NCI-H345 (cell line): ENCODE measurements around the gene CD68.
"Not testable (repeated sequence)": the region's sequence is repeated elsewhere in the genome, so short reads cannot be mapped to it uniquely, and the experiment has no call there.

Experiments
- DNase-seq: peaks from one replicate; lab custom pipeline; 2025; lab: John Stamatoyannopoulos, UW

Gene CD68

DNA sequence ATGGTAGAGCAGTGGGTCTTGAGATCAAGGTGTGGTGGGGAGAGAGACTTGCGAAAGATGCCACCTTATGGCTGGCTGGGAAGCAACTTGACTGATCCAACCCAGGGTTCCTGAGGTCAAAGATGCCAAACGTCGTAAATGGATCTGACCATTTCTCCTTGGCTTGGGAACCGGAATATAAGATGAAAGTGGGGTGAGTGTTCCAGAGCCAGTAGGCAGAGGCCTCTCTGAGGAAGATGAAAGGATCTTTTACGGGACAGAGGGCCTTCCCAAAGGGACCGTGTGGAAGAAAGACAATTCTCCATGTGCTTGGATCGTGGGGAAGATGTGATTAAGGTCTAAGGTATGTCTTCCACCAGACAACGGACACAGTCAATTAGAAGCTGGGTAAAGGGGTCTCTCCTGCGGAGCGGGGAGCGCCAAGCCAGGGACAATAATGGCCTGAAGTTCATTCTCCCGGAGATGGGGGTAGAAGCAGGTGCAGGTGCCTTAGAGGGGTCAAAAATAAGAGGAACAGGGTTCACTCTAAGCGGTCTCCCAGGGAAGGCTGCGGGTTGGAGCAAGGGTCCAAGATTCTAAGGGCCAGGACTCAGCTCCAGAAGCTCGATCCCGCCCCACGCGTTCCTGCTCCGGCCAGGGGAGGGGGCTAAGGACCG lies 34.5 kb downstream of the CD68 start:
- DNase-seq: no peak

DNA sequence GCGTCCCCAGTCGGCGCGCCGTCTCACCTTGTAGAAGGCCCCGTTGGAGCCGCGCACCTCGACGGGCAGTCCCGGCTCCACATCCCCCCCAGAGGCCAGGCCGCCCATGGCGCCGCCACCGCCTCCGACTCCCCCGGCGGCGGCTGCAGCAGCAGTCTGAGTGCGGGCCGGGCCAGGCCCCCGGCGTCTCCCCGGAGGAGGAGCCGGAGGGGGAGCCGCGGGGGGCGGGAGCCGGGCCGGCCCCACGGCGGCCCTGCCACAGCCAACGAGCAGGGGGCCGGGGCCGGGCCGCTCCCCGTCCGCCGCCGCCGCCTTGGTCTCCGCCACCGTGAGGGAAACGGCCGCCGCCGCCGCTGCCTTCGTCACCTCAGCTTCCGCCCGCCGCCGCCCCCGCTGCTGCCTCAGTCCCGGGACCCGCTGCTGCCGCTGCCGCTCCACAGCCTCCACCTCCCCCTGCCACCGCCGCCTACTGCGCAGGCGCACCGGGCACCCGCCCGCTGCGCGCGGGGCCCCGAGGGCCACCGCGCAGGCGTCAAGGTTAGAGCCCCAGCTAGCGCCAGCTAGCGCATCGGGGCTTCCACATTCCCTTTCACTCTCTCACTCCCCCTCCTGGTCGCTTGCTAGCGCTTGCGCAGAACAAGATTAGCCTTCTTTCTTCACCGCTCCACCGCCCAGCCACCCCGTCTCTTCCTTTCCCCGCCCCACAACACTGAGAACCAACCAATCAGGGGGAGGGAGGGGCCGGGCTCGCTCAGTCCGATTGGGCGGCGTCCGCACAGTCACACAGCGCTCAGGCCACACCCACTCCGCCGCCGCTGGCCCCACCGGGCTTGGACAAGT lies 35.2 kb downstream of the CD68 start, which contains the start of gene FXR2:
Gene FXR2, minus strand, starts transcription at position 473 of the 840 bp plus-strand sequence. Its CDS starts 365 bp downstream, at position 108.
- peak; percentile 98 for DNase-seq

DNA sequence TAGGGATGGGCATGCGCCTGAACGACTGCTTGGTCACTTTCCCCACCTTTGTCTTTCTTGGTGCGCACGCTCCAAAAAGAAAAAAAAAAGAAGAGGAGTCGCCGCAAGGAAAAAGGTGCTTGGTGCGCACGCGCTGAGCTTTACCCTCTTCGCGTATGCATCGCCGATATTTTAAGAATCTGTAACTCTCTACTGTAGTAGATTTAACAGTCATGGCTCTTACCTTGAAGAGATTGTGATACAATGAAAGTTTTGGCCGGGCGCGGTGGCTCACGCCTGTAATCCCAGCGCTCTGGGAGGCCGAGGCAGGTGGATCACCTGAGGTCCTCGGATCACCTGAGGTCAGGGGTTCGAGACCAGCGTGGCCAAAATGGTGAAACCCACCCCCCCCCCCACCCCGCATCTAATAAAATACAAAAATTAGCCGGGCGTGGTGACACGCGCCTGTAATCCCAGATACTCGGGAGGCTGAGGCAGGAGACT lies 35.9 kb downstream of the CD68 start:
- no peak for DNase-seq

DNA sequence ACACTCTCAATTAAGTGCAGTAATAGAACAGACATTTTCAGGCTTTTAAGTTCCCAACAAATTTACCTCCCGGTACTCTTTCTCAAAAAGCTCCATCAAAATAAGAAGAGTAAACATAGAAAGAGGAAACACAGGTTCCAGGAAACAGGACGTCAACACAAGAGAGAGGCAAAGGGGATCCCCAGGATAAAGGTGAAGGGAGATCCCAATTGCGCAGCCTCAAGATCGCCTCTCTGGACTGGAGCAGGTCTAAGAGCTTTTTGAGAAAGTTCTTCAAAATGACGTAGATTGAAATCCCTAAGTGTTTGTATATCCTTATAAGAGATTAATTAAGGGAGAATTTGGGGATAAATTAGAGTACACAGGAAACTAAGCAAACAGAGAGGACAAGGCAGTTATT lies 39.2 kb downstream of the CD68 start:
- DNase-seq: no peak

DNA sequence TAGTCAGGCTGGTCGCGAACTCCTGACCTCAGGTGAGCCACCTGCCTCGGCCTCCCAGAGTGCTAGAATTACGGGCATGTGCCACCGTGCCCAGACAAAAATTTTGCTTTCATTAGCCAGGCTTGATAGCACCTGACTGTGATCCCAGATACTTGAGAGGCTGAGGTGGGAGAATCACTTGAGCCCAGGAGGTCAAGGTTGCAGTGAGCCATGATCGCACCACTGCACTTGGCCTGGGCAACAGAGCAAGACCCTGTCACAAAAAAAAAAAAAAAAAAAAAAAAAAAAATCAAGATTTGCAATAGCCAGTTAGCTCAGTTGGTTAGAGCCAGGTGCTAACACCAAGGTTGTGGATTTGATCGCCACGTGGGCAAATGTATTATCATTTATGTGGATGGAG lies 41.4 kb downstream of the CD68 start:
- no peak for DNase-seq

DNA sequence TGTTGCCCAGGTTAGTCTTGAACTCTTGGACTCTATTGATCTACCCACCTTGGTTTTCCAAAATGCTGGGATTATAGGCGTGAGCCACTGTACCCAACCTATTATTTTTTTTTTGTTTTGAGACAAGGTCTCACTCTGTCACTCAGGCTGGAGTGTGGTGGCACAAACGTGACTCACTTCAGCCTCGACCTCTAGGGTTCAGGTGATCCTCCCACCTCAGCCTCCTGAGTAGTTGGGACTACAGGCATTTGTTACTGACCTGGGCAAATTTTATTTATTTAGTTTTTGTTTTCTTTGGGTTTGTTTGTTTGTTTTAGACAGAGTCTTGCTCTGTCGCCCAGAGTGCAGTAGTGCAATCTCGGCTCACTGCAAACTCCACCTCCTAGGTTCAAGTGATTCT lies 44.2 kb downstream of the CD68 start:
- DNase-seq: no peak

DNA sequence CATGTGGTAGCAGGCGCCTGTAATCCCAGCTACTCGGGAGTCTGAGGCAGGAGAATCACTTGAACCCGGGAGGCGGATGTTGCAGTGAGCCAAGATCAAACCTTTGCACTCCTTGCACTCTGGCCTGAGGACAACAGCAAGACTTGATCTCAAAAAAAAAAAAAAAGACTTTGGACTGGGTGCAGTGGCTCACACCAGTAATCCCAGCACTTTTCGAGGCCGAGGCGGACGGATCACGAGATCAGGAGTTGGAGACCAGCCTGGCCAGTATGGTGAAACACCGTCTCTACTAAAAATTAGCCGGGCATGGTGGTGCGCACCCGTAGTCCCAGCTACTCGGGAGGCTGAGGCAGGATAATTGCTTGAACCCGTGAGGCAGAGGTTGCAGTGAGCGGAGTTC lies 46.3 kb downstream of the CD68 start:
- not testable (repeated sequence) for DNase-seq

DNA sequence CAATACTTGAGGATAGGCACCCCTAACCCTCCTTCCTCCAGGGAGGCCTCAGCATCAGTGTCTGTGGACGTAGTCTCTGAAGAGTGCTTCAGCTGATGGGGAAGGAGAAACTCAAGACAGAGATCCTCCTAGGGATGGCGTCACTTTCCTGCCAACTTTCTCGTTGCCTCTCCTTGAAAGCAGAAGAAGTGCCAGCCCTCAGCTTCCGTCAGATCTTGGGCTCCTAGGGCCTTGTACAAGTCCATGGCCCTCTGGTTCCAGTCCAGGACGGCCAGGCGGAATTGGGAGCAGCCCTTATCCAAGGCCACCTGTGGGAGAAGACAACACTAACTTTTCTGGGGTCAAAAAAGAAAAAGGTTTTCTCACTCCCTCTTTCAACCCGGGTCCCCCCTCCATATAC lies 46.9 kb downstream of the CD68 start:
- DNase-seq: no peak

DNA sequence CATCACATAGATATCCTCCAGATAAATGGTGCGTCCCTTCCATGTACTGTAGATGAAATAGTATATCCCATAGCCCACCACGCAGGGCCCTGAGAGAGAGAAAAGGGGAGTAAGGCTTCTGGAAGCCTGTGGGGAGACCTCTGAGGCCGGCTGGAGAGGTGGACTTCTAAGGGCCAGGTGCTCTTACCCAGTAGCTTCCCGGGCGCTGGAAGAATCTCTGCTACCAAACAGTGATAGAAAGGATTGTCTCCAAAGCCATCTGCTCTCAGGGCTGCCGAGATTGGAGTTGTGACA lies 47.5 kb downstream of the CD68 start:
- no peak for DNase-seq

DNA sequence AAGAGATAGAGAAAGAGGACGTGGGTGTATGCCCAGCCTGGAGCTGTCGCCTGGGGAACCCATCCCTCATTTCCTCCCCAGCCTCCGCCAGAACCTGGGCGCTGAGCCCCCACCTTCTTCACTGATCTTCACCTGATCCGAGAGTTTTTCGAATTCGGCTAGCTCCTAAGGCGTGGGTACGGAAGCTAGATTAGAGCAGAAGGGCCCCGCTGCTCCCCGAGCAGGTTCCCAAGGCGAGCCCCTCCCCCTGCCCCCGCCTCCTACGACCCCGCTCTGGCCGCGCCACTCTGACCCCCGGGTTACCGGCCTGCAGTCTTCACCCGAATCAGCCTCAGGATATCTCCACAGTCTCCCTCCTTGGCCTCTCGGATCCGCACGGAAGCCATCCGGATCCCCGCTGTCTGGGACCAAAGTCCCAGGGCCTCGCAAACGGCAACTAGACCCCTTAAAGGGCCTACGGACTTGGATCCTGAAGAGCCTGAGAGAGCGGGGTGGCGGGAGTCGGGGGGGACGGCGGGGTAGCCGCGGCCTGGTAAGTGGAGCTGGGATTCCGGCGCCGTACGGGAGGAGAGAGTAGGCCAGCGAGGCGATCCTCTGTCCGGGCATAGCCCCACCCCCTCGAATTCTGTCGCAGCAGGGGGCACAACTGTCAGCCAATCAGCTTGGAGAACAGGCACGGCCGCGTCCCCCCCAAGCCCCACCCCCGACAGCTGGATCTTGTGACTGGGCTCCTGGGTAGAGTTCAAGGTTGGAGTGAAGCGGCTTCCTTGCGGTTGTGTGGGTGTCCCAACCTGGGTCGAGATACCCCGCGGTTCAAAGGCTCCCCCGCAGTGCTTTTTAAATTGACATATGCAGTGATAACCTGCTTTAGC lies 48.0 kb downstream of the CD68 start, which contains the start of gene SAT2:
Gene SAT2, minus strand, starts transcription at position 572 of the 872 bp plus-strand sequence. Its CDS starts 186 bp downstream, at position 386.
- peak; percentile 90 for DNase-seq

DNA sequence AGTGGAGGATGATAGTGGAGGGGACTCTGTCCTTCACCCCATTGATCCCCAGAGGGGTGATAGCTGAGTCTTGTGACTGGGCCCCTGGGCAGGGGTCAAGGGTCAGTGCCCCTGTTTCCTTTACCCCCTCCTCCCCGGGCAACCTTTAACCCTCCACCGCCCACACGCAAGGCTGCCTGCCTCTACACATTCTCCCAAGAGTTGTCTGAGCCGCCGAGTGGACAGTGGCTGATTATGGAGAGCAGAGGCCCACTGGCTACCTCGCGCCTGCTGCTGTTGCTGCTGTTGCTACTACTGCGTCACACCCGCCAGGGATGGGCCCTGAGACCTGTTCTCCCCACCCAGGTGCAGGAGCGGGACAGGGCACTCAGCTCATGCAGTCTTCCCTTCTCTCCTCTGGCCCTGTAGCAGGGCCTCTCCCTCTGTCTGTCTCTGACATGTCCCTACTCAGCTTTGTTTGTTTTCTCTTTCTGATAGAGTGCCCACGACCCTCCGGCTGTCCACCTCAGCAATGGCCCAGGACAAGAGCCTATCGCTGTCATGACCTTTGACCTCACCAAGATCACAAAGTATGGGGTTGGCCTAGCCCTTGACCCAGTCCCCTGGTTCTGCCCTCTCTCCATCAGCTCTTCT lies 50.6 kb downstream of the CD68 start, which contains the start of gene SHBG:
Gene SHBG, plus strand, starts transcription at position 197 of the 633 bp plus-strand sequence. Its CDS starts 38 bp downstream, at position 235.
- no peak for DNase-seq
